GM13977 (cell line): ENCODE measurements around the gene TRIM22.

ENCODE experiments used
- DNase-seq: peaks from one replicate; pipeline ENCODE4 v3.0.0; 2012; ENCODE audit warnings: low spot score
- in situ Hi-C: fragments of 300-500 bp; cut with MboI; formaldehyde crosslinking; loops from one replicate; pipeline ENCODE4 v1.12.0; 2022; ENCODE audit warnings: low sequenced_read_pairs, low pct_unique_long_range_greater_than_20kb, mixed read lengths, inconsistent platforms; ENCODE audit not compliant: unreplicated experiment
- TF ChIP-seq, protein P1 (sequence below): IDR thresholded peaks from 2 replicates; pipeline ENCODE4 v1.5.1; 2012; ENCODE audit warnings: mild to moderate bottlenecking, control low read depth; ENCODE audit not compliant: insufficient read depth; ENCODE audit errors: extremely low read depth, missing control alignments

TRIM22 gene

DNA sequence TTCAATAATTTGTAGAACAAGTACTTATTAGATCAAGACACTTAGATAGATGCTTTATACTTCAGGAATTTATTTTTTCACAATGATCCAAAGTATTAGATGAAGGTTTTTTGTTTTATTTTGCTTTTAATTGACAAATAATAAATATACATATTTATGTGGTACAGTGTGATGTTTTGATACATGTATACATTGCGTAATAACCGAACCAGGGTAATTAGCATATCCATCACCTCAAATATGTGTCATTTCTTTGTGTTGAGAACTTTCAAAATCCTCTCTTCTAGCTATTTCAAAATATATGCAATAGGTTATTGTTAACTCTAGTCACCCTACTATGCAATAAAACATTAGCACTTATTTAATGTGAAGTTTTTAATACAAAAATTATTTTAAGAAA lies 26.1 kb upstream of the TRIM22 start:
- in situ Hi-C loops: no loop called here
- TF ChIP-seq, protein P1, sequence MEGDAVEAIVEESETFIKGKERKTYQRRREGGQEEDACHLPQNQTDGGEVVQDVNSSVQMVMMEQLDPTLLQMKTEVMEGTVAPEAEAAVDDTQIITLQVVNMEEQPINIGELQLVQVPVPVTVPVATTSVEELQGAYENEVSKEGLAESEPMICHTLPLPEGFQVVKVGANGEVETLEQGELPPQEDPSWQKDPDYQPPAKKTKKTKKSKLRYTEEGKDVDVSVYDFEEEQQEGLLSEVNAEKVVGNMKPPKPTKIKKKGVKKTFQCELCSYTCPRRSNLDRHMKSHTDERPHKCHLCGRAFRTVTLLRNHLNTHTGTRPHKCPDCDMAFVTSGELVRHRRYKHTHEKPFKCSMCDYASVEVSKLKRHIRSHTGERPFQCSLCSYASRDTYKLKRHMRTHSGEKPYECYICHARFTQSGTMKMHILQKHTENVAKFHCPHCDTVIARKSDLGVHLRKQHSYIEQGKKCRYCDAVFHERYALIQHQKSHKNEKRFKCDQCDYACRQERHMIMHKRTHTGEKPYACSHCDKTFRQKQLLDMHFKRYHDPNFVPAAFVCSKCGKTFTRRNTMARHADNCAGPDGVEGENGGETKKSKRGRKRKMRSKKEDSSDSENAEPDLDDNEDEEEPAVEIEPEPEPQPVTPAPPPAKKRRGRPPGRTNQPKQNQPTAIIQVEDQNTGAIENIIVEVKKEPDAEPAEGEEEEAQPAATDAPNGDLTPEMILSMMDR: no peak
- DNase-seq: no peak

DNA sequence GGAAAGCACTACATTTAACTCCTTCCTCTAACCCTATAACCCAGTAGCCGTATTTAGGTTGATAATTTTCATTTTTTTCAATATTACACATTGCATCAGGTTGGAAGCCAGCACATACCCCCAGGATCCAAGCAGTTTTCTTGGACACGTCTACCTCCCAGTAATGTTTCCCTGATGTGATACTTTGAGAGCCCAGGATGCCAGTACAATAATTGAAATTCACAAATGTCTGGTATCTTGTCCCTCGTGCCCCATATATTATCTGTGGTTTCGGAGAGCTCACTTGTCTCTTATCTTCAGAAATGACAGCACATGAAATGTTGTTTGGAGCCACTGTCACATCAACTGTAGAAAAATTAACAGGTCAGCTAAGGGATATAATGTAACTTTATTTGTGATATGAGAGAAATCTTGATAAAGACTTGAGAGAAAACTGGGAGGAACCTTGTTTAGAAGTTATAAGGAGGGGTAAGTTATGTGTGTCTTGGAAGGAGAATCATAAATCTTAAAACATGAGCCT lies 24.5 kb upstream of the TRIM22 start:
- TF ChIP-seq, protein P1: no peak
- in situ Hi-C loops: no loop called here
- no peak for DNase-seq

DNA sequence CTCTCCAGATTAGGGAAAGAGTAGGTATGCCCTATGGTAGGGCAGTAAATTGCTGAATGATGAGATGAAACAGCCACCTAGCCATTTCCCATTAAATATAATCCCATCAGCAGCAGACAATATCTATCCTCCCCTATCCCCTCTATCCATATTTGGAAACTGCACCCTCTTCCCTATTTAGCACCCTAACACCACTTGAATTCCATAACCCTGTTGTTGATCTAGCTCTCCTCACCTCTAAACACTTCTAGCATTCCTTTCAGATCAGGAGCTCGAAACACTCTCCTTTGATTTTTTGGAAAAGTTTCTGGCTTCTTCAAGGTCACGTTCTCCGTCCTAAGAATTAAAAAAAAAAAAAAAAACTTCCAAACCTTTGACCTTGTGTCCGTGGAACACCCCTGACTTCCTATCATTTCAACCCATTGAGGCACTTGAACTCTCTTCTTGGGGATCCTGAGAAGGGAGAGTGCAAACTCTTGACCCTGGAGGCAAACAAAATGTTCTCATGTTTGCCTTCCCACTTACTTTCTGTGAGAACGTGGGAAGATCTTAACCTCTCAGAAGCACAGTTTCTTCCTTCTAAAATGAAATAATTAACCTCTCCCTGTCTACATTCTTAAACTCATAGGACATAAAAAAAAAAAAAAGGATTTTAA lies 23.7 kb upstream of the TRIM22 start:
- in situ Hi-C loops: no loop called here
- TF ChIP-seq, protein P1: no peak
- no peak for DNase-seq

DNA sequence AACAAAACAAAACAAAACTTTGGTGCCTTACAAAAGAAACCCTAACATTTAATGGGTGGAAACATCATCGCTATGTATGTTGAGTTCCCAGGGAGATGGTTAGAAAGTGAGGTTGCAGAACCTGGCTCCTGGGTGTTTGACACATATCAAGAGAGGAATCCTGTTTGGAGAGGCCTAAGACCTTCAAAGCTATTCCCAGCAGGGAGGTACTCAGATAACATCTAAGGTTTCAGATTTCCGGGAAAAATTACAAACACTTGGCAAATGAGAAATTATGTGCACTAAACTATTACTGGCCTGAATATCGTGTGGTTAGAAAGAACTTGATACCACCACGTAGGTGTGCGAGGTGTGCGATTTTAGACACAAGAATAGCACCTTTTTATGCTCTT lies 23.2 kb upstream of the TRIM22 start:
- TF ChIP-seq, protein P1: no peak
- in situ Hi-C loops: no loop called here
- DNase-seq: no peak

DNA sequence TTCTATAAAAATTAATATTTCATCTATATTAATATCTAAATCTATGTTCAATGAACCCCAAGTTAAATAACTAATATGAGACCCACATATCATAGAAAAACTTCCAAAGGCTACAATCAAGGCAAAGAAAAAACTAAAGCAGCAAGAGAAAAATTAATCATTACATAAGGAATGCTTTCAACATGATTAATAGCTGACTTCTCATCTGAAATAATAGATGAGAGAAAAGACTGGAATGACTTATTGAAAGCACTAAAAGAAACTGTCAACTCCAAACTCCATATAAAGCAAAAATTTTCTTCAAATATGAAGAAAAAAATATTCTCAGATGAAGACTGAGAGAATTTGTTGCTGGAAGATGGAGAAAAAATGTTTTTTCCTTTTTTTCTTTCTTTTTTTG lies 17.8 kb upstream of the TRIM22 start:
- in situ Hi-C loops: no loop called here
- DNase-seq: no peak

DNA sequence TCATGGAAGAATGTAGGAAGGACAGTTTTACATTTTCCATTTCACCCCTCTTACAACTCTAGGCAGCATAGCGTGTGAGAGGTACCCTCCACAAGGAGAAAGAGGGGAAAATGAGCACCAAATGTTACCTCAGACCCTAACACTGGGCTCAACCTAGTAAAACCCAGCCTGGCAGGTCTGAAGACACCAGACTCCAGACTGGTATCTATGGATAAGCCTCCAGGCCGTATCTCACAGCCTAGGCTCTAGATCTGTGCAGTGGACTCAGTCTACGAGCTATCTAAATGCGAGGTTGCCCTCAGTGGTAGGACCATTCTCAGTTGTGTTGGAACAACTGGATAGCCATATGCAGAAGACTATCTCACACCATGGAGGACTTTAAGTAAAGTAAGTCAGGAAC lies 15.2 kb upstream of the TRIM22 start:
- no peak for DNase-seq
- TF ChIP-seq, protein P1: no peak
- in situ Hi-C loops: no loop called here

More for the DNA sequence above, 17.8 kb upstream of the TRIM22 start:
- TF ChIP-seq, protein P1: no peak
